Stimulated activated CD4-positive, alpha-beta T cell treated with anti-CD3 and anti-CD28 coated beads, Interleukin-12 subunit alpha, Interleukin-12 subunit beta, amount 100 ng/mL, for 48 hours (primary cell): ENCODE results near the gene TMEM82.
A peak's percentile ranks its signal among the peaks of the same experiment; 100 is the strongest.

Experiments
- DNase-seq, 3 donors: peaks; one replicate each; pipeline ENCODE4 v3.0.0-alpha.2; 2020; ENCODE audit warnings: low read depth in 2 of 3, low spot score in 1 of 3

The TMEM82 gene

GRCh38 chr1:15735304-15736037 is 6.8 kb upstream of the TMEM82 start:
- no peak for DNase-seq

- no peak for DNase-seq
Measured at GRCh38 chr1:15736038-15736891, 6.0 kb upstream of the TMEM82 start, which contains the start of gene SLC25A34. Gene SLC25A34 (plus strand): TSS chr1:15736258. CDS start chr1:15736486, 228 bp downstream.

GRCh38 chr1:15736892-15737261 is 5.4 kb upstream of the TMEM82 start:
- no peak for DNase-seq

DNA sequence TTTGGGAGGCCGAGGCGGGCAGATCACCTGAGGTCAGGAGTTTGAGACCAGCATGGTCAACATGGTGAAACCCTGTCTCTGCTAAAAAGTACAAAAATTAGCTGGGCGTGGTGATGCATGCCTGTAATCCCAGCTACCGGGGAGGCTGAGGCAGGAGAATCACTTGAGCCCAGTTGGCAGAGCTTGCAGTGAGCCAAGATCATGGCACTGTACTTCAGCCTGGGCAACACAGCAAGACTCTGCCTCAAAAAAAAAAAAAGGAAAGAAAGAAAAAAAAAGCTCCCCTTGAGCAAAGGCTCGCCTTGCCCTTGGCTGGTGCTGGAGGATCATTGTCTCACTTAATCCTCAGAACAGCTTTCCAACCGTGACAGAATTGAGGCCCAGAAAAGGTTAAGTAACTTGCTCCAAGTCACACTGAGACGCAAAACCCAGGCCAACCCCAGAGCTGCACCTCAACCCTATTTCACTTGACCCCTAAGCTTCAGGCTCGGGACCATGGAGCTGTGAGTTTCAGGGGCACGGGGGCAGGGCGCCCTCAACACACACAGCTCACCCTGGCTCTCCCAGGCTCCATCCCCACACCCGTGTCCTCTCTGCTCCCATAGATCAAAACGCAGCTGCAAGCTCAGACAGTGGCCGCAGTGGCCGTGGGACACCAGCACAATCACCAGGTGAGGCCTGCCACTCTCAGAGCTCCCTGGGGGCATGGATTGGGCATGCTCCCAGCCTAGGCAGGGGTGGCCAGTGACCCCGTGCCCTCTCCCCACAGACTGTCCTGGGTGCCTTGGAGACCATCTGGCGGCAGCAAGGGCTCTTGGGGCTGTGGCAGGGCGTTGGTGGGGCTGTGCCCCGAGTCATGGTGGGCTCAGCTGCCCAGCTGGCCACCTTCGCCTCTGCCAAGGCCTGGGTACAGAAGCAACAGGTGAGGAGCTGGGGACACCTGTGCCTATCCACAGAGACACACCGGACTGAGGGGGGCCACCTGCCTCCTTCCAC is 4.7 kb upstream of the TMEM82 start:
- no peak for DNase-seq

GRCh38 chr1:15738416-15739113 is 3.7 kb upstream of the TMEM82 start:
- DNase-seq = no peak

- no peak for DNase-seq
Measured at GRCh38 chr1:15739259-15739658, 3.0 kb upstream of the TMEM82 start.

- DNase-seq = no peak
Measured at GRCh38 chr1:15739745-15740144, 2.6 kb upstream of the TMEM82 start.

DNA sequence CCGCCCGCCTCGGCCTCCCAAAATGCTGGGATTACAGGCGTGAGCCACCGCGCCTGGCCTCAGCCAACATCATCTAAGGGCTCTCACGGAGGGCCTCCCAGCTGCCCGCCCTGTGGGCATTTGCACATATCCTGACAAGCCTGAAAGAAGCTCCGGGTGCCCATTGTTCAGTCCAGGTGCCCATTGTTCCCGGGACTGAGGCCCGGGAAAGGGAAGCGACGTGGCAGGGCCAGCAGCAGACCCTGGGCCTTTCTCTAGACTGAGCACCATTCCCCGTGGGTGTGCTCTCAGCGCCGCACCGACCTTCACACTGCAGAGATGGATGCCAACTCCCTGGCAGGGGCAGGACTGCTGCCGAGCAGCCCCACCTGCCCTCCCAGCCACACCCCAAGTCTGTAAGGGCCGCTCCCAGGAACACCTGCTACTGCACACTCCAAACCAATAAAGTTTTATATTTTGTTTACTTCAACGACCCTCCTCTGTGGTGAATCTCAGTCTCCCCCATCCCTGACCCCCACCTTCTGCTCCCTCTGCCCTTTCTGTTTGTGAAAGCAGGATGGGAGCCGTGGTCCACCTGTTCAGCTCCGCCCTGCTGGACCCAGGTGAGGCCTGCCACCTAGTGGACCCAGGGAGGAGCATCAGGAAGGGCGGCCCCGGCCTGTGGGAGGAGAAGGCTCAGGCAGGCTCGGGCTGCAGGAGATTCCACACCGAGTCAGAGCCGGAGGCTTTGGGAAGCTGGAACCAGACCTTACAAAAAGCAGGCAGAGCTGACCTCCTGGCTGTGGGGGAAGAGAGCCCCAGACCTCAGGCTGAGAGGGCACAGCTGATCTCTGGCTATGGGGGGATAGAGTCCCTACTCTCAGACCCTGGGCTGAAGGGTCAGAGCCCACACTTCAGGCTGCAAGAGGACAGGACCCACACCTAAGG is 1.1 kb upstream of the TMEM82 start:
- DNase-seq = peak; percentile 52 to 70 (median 63)

GRCh38 chr1:15744122-15744679 is 1.9 kb downstream of the TMEM82 start:
- no peak for DNase-seq

- no peak for DNase-seq
Measured at GRCh38 chr1:15747378-15747777, 5.1 kb downstream of the TMEM82 start.

- DNase-seq = no peak
Measured at GRCh38 chr1:15748264-15748663, 6.0 kb downstream of the TMEM82 start.

- no peak for DNase-seq
Measured at GRCh38 chr1:15748690-15749398, 6.5 kb downstream of the TMEM82 start.

DNA sequence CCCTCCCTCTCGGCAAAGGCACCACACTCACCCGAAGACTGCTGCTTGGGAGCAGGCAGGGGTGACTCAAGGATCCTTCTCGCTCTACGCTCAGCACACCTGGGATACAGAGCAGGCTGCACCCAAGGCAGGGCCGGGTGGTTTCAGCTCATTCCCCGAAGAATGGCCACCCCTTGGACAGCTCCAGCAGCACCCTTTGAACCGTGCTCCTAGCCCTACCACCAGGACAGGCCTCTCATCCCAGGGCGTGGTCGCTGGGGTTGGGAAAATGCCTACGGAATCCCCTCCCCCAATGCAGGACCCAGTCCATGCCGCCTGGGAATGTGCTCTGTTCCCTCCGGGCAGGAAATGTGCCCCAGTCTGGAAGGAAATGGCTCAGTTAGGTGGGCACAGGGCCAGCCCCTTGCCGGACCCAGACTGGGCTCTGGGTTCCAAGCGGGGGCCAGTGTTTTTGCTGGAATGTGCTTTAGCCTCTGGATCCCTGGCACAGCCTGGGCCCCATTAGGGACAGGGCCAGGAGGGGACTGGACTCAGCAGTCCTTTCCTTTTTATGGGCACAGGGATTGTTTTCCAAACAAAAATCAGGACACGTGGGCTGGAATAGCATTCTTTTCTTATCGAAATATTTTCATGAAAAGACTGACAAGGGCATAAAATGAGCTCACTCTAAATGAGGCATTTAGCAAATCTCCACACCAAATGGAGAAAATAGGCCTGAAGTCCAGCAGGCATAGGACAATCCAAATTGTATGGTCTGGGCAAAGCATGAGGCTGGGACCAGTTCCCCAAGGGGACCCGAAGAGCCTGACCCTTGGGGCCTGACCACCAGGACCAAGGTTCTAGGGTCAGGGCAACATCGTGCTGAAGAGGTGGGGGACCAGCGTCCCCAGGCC is 7.3 kb downstream of the TMEM82 start:
- DNase-seq = no peak

DNA sequence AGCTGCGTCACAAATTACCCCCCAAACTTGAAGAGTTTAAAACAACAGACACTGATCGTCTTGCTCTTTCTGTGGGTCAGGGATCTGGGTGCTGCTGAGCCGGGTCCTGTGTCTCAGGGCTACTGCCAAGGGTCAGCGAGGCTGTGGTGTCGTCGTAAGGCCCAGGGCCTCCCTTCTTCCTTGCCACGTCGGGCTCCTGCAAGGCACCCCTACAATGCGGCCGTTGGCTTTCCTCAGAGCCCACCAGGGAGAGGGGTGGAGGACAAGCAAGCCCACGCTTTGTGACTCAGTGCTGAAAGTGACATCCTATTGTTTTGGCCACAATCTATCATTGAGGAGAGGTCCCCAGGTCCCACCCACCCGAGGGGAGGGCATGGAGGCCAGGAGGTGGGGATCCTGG is 8.6 kb downstream of the TMEM82 start:
- DNase-seq = no peak

- DNase-seq = no peak
Measured at GRCh38 chr1:15751717-15752116, 9.4 kb downstream of the TMEM82 start.

DNA sequence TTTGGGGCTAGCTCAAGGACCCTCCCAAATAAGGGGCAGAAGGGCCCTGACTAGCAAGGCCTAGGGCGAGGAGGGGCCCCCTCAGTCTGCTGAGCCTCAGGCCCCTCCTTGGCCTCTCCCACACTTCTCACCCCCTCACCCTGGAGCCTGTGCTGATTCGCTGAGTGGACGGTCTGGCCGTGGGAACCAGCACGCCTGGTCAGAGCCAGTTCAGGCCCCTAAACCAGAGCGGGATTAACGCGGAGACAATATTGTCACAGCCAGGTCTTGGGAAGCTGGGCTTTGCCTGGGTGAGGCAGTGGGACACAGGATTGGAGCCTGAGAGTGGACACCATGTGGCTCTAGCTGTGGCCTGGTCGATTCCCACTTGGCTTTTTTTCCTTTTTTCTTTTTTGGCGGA is 11.5 kb downstream of the TMEM82 start:
- no peak for DNase-seq

GRCh38 chr1:15755021-15755645 is 12.8 kb downstream of the TMEM82 start:
- DNase-seq = no peak
